HG03135 (cell line): Measurements from ENCODE around the gene SLC30A3.

ENCODE experiments used
- ATAC-seq: cut with Tn5 transposase; IDR thresholded peaks from one replicate; pipeline ENCODE4 v1.9.1; 2021; ENCODE audit warnings: mild to moderate bottlenecking, moderate library complexity; ENCODE audit not compliant: unreplicated experiment

The SLC30A3 gene

GRCh38 chr2:27236136-27236535 is 26.7 kb downstream of the SLC30A3 start:
- no peak for ATAC-seq

- ATAC-seq: no peak
Measured at GRCh38 chr2:27233341-27233740, 29.5 kb downstream of the SLC30A3 start.

DNA sequence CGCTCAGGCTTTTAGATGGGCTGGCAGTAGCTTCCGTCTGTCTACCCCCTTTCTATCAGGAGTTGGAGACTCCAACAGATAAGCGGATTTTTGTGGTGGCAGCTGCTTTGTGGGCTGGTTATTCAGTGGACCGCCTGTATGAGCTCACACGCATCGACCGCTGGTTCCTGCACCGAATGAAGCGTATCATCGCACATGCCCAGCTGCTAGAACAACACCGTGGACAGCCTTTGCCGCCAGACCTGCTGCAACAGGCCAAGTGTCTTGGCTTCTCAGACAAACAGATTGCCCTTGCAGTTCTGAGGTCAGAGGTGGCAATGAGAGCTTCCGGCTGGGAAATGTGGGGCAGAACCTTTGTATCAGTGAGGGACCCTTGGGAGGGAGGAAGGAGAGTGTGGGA is 30.9 kb downstream of the SLC30A3 start:
- ATAC-seq: no peak

GRCh38 chr2:27227501-27227900 is 35.3 kb downstream of the SLC30A3 start:
- no peak for ATAC-seq

DNA sequence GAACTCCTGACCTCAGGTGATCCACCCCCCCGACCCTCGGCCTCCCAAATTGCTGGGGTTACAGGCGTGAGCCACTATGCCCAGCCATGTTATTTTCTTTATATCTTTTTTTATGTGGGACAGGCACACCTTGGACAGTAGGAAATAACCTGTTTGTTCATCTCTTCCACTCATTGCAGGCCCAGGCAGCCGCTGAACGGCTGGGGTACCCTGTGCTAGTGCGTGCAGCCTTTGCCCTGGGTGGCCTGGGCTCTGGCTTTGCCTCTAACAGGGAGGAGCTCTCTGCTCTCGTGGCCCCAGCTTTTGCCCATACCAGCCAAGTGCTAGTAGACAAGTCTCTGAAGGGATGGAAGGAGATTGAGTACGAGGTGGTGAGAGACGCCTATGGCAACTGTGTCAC is 37.3 kb downstream of the SLC30A3 start:
- no peak for ATAC-seq

DNA sequence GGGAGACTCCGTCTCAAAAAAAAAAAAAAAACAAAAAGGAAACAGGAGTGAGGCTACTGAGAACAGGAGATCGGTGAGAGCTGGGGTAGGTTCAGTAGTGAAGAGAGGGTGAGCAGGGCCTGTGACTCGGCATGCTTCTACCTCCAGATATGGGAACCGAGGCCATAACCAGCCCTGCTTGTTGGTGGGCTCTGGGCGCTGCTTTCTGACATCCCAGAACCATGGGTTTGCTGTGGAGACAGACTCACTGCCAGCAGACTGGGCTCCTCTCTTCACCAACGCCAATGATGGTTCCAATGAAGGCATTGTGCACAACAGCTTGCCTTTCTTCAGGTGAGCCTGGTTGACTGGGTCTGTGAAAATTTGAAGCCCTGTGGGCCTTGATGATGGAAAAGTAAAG is 39.4 kb downstream of the SLC30A3 start:
- no peak for ATAC-seq

- ATAC-seq: no peak
Measured at GRCh38 chr2:27222407-27222806, 40.4 kb downstream of the SLC30A3 start.

GRCh38 chr2:27221166-27221565 is 41.7 kb downstream of the SLC30A3 start:
- no peak for ATAC-seq

DNA sequence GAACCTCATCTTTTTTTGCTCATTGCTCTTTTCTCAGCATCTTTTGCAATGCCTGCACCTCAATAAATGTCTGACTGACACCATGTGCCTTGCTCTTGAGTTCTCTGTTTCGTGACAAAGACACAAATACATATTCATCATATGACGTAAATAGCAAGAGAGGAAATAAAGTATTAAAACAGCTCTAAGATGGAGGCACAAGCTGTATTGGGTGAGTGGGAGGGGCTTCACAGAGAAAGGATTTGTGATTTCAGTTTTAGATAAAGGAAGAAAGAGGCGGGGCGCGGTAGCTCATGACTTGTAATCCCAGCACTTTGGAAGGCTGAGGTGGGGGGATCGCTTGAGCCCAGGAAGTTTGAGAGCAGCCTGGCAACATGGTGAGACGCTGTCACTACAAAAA is 42.8 kb downstream of the SLC30A3 start:
- ATAC-seq: no peak

DNA sequence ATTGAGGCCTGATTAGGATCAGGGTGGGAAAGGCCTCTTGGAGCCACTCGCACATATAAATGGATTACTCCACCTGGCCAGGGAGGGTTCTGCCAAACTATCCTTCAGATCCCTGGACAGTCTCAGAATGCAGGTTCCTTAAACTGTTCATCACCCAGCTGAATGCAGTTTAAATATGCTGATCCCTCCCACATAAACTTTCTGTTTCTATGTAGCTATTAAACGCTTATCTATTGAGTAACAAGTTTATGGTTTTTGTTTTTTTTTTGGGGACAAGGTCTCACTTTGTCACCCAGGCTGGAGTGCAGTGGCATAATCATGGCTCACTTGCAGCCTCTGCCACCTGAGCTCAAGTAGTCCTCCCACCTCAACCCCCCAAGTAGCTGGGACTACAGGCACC is 43.8 kb downstream of the SLC30A3 start:
- no peak for ATAC-seq

- ATAC-seq: no peak
Measured at GRCh38 chr2:27218614-27219013, 44.2 kb downstream of the SLC30A3 start.

DNA sequence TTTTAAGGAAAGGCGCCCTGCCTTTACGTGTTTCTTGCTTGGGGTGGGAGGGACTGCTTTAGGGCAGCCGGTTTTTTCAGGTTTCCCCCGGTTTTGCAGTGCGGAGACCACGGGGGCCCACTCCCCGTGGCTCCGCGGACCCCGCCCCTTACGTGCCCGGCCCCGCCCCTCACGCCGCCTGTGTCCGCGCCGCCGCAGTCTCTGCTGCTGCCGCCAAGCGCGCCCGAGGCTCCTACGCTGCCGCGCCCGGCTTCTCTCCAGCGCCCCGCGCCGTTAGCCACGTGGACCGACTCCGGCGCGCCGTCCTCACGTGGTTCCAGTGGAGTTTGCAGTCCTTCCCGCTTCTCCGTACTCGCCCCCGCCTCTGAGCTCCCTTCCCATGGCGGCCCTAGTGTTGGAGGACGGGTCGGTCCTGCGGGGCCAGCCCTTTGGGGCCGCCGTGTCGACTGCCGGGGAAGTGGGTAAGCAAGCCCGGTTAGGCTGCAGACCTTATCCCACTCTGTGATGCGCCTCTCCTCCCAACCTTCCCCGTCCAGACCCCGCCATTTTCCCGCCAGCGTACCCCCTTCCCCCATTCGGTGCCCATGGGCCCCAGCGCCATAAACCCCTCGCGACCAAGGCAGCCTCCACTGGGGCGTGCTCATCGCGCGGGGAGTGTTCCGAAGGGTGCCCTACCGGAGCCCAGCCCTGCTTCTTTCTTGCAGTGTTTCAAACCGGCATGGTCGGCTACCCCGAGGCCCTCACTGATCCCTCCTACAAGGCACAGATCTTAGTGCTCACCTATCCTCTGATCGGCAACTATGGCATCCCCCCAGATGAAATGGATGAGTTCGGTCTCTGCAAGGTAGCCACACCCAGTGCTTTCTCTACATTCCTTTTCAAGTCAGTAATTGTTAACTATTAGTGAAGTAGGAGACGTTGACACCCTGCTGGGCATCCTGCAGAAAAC is 45.4 kb downstream of the SLC30A3 start, which contains the start of gene CAD:
TSS of gene CAD (plus strand) at position 197 of the 949 bp plus-strand sequence. CDS start at position 380, 183 bp downstream.
- ATAC-seq: peak; percentile 70

GRCh38 chr2:27216416-27217137 is 46.3 kb downstream of the SLC30A3 start:
- no peak for ATAC-seq

DNA sequence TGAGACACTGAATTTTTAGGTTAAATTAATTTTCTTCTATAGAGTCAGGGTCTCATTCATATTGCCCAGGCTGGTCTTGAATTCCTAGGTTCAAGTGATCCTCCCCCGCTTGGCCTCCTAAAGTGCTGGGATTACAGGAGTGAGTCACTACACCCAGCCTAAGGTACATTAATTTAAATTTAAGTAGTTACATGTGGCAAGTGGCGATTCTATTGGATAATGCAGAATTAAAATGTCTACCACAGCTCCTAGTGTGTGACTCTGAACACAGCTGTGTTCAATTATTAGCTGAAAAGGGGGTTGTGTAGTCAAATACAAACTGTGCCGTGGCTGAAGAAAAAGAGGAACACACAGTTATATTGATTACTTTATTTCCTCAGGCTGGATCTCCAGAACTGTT is 47.9 kb downstream of the SLC30A3 start:
- no peak for ATAC-seq

GRCh38 chr2:27212626-27213471 is 50.0 kb downstream of the SLC30A3 start:
- peak; percentile 11 for ATAC-seq

DNA sequence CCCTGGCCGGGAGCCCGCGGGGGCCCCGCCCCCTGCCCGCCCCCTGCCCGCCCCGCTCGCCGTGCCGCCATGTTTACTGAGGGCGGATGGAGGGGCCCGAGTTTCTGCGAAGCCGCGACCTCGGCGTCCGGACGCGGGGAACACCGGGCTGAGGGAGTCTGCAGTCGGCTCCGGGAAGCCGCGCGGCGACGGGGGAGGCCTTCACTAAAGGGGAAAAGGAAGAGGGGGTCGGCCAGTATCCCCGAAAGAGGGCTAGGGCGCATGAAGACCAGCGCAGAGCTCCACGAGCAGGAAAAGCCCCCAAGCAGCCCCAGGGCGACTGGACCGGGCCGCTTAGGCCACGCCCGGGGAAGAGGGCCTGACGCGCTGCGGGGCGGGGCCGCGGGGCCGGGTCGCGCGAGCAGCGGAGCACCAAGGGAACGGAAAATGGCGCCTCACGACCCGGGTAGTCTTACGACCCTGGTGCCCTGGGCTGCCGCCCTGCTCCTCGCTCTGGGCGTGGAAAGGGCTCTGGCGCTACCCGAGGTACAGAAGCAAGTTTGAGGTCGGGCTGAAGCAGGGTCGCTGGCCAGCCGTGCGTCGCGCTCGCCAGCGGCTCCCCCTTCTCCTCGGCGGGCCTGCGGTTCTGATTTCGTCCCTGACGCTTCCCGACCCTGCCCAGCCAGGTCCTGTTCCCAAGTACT is 50.8 kb downstream of the SLC30A3 start, which contains the start of the genes ATRAID and SLC5A6:
TSS of gene ATRAID (plus strand) at position 99 of the 683 bp plus-strand sequence. CDS start at position 427, 328 bp downstream.
TSS of gene SLC5A6 (minus strand) at position 326 of the 683 bp plus-strand sequence. CDS start 4,618 bp downstream, outside the sequence.
- ATAC-seq: peak; percentile 74

- peak; percentile 20 for ATAC-seq
Measured at GRCh38 chr2:27211241-27211942, 51.5 kb downstream of the SLC30A3 start.

- no peak for ATAC-seq
Measured at GRCh38 chr2:27209621-27210401, 53.0 kb downstream of the SLC30A3 start.
